ENCODE measurements around the gene GPC5. TPM values are rescaled to one million over a fixed set of nuclear protein-coding genes. Genes with fewer than 3 reads are reported as not detected.

The GPC5 gene
- total and polyA plus RNA-seq, 7 experiments from 2014 or later = 0.10 to 0.38 TPM; not detected in 5

DNA sequence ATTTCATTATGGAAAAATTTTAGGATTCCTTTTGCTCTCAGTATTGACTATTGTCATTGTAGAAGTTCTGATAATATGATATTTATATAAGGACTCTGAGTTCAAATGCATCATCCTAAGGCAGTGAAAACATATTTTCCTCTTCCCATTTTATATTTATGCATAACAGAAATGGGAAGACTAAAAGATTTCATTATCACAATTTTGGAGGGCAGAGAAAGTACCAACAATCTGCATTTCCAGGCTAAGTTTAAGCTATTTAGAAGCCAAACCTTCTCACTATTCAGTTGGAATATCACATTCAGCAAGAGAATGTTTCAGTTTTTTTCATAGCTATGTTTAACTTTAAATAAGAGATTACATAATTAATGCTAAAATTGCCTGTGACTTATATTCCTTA is 1269.7 kb downstream of the GPC5 start:
- Histone ChIP-seq H3K4me1 (ENCODE audit: control insufficient read depth in 2 of 2, insufficient read depth in 2 of 2, low read length in 2 of 2) (no peaks in the 10 kb centered on the region), H3K36me3 (ENCODE audit: control insufficient read depth in 2 of 3, insufficient read depth in 3 of 3, low read length in 3 of 3) (no peaks in the 10 kb centered on the region), H3K4me3 (ENCODE audit: low read length) (no peak overlapping the region), H3K27ac (ENCODE audit: low read depth, low read length) (no peak overlapping the region), H3K27me3 (ENCODE audit: control insufficient read depth in 2 of 2, insufficient read depth in 2 of 2, low read length in 2 of 2) (no peaks in the 10 kb centered on the region), H3K9me3 (ENCODE audit: control insufficient read depth in 2 of 3, low read length in 3 of 3) (no peaks in the 10 kb centered on the region)
- no peak overlapping the region for H3K4me3 Mint-ChIP-seq
- CTCF ChIA-PET = no interaction called here
- no peaks in the 10 kb centered on the region for H3K4me1 Mint-ChIP-seq
- ATAC-seq = no peak
- no peaks in the 10 kb centered on the region for H3K36me3 Mint-ChIP-seq
- intact Hi-C loops (cut with micrococcal nuclease) = no loop called here
- H3K9me3 Mint-ChIP-seq = peaks cover 0 to 14% (median 7%) of the 10 kb centered on the region in 11 donors
- no peak for DNase-seq
- no peak overlapping the region for H3K27ac Mint-ChIP-seq
- H3K27me3 Mint-ChIP-seq = no peaks in the 10 kb centered on the region
- POLR2A ChIA-PET = no interaction called here

DNA sequence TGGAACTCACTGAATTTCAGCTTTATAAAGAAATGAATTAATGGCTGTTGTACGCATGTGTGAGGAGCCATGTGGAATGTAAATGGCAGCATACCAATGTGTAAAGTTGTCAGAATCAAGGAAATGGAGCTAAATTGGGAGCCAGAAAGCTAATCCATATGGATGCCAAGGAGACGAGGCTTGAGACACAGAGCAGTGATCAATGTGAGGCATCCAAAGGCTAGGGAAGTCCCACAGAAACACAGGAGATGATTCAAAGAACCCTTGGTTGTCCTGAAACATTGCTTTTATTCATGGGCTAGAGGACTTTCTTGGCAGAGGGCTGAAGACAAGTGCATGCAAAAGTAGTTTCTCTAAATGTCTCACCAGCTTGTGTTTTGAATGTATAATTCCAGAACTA is 1271.7 kb downstream of the GPC5 start:
- peaks cover 0 to 14% (median 8%) of the 10 kb centered on the region in 11 donors for H3K9me3 Mint-ChIP-seq
- CTCF ChIA-PET = no interaction called here
- H3K27me3 ChIP-seq (ENCODE audit: control insufficient read depth in 2 of 2, insufficient read depth in 2 of 2, low read length in 2 of 2) = no peaks in the 10 kb centered on the region
- H3K36me3 ChIP-seq (ENCODE audit: control insufficient read depth in 2 of 3, insufficient read depth in 3 of 3, low read length in 3 of 3) = no peaks in the 10 kb centered on the region
- no peak overlapping the region for H3K27ac Mint-ChIP-seq
- no peaks in the 10 kb centered on the region for H3K27me3 Mint-ChIP-seq
- ATAC-seq (no peak), DNase-seq (no peak)
- POLR2A ChIA-PET = no interaction called here
- intact Hi-C loops (cut with micrococcal nuclease) = no loop called here
- no peaks in the 10 kb centered on the region for H3K4me1 Mint-ChIP-seq
- H3K27ac ChIP-seq (ENCODE audit: low read depth, low read length) = no peak overlapping the region
- no peaks in the 10 kb centered on the region for H3K4me1 ChIP-seq (ENCODE audit: control insufficient read depth in 2 of 2, insufficient read depth in 2 of 2, low read length in 2 of 2)
- no peak overlapping the region for H3K4me3 Mint-ChIP-seq
- H3K9me3 ChIP-seq (ENCODE audit: control insufficient read depth in 2 of 3, low read length in 3 of 3) = no peaks in the 10 kb centered on the region
- H3K4me3 ChIP-seq (ENCODE audit: low read length) = no peak overlapping the region
- H3K36me3 Mint-ChIP-seq = no peaks in the 10 kb centered on the region

DNA sequence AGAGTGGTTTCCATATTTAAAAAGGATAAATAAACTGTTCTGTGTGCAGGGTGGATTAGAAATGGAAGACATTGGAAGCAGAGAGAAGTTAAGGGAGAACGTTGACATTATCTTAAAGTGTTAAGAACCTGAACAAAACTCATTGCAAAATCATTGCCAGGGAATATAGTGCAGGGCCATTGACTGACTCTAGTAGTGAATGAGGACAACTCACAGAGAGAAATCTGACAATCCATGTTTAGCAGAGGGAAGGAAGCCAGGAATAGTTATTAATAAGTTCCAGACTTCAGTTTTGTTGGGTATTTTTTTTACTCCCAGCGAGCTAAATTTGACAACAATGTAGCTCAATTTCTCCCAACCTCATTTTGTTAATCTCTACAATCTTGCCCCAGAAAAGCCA is 1273.4 kb downstream of the GPC5 start:
- intact Hi-C loops (cut with micrococcal nuclease) = no loop called here
- Mint-ChIP-seq H3K27ac (no peak overlapping the region), H3K9me3 (peaks cover 0 to 14% (median 8%) of the 10 kb centered on the region in 11 donors), H3K36me3 (no peaks in the 10 kb centered on the region), H3K4me1 (no peaks in the 10 kb centered on the region), H3K4me3 (no peak overlapping the region), H3K27me3 (no peaks in the 10 kb centered on the region)
- Histone ChIP-seq H3K4me1 (ENCODE audit: control insufficient read depth in 2 of 2, insufficient read depth in 2 of 2, low read length in 2 of 2) (no peaks in the 10 kb centered on the region), H3K27ac (ENCODE audit: low read depth, low read length) (no peak overlapping the region), H3K9me3 (ENCODE audit: control insufficient read depth in 2 of 3, low read length in 3 of 3) (no peaks in the 10 kb centered on the region), H3K36me3 (ENCODE audit: control insufficient read depth in 2 of 3, insufficient read depth in 3 of 3, low read length in 3 of 3) (no peaks in the 10 kb centered on the region), H3K4me3 (ENCODE audit: low read length) (no peak overlapping the region), H3K27me3 (ENCODE audit: control insufficient read depth in 2 of 2, insufficient read depth in 2 of 2, low read length in 2 of 2) (no peaks in the 10 kb centered on the region)
- POLR2A ChIA-PET = no interaction called here
- ATAC-seq (no peak), DNase-seq (no peak)
- CTCF ChIA-PET = no interaction called here

DNA sequence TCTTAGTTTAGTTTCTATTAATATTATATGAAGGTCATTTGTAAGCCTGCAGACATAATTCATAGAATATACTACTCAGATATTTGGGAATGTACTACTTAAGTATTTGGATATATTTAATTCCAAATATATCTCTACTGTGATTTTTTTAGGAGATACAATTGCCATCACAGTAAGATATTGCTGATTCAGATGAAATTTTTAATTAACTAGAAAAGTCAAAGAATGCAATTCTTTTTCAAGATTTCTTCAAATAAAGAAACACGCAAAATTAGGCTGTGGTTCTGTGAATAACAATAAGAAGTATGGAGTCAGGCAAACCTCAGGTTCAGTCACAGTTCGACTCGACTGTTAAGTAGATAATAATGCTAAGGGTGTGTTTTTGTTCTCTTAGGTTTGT is 1277.8 kb downstream of the GPC5 start:
- Mint-ChIP-seq H3K27me3 (no peaks in the 10 kb centered on the region), H3K9me3 (peaks cover 0 to 18% (median 6%) of the 10 kb centered on the region in 11 donors), H3K27ac (no peak overlapping the region), H3K4me3 (no peak overlapping the region), H3K36me3 (no peaks in the 10 kb centered on the region), H3K4me1 (no peaks in the 10 kb centered on the region)
- ChIA-PET POLR2A (no interaction called here), CTCF (no interaction called here)
- intact Hi-C loops (cut with micrococcal nuclease) = no loop called here
- Histone ChIP-seq H3K27me3 (ENCODE audit: control insufficient read depth in 2 of 2, insufficient read depth in 2 of 2, low read length in 2 of 2) (no peaks in the 10 kb centered on the region), H3K4me1 (ENCODE audit: control insufficient read depth in 2 of 2, insufficient read depth in 2 of 2, low read length in 2 of 2) (no peaks in the 10 kb centered on the region), H3K27ac (ENCODE audit: low read depth, low read length) (no peak overlapping the region), H3K36me3 (ENCODE audit: control insufficient read depth in 2 of 3, insufficient read depth in 3 of 3, low read length in 3 of 3) (no peaks in the 10 kb centered on the region), H3K4me3 (ENCODE audit: low read length) (no peak overlapping the region), H3K9me3 (ENCODE audit: control insufficient read depth in 2 of 3, low read length in 3 of 3) (no peaks in the 10 kb centered on the region)
- no peak for DNase-seq
- no peak for ATAC-seq

DNA sequence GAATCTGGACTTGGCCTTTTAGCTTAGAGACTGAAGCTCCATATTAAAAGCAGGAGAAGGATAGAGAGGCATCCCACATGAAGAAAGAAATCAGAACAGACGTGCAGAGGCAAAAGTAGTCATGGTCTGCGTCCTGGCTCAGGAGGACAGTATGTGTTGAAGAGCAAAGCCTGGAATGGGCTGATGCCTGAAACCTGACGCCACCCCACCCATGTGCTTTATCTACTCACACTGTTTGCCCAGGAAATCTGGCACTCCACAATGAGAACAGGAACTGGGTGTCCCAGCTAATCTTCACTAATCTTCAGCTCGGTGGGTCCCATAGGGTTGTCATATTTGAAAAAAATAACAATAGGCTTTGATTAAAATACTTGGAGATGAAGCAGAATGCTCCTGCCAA is 1279.2 kb downstream of the GPC5 start:
- H3K4me1 ChIP-seq (ENCODE audit: control insufficient read depth in 2 of 2, insufficient read depth in 2 of 2, low read length in 2 of 2) = no peaks in the 10 kb centered on the region
- intact Hi-C loops (cut with micrococcal nuclease) = no loop called here
- peaks cover 0 to 23% (median 9%) of the 10 kb centered on the region in 11 donors for H3K9me3 Mint-ChIP-seq
- H3K27me3 ChIP-seq (ENCODE audit: control insufficient read depth in 2 of 2, insufficient read depth in 2 of 2, low read length in 2 of 2) = no peaks in the 10 kb centered on the region
- H3K36me3 ChIP-seq (ENCODE audit: control insufficient read depth in 2 of 3, insufficient read depth in 3 of 3, low read length in 3 of 3) = no peaks in the 10 kb centered on the region
- ChIA-PET POLR2A (no interaction called here), CTCF (no interaction called here)
- H3K27ac ChIP-seq (ENCODE audit: low read depth, low read length) = no peak overlapping the region
- no peak overlapping the region for H3K27ac Mint-ChIP-seq
- no peaks in the 10 kb centered on the region for H3K4me1 Mint-ChIP-seq
- no peaks in the 10 kb centered on the region for H3K9me3 ChIP-seq (ENCODE audit: control insufficient read depth in 2 of 3, low read length in 3 of 3)
- DNase-seq (no peak), ATAC-seq (no peak)
- no peak overlapping the region for H3K4me3 ChIP-seq (ENCODE audit: low read length)
- H3K27me3 Mint-ChIP-seq = no peaks in the 10 kb centered on the region
- H3K4me3 Mint-ChIP-seq = no peak overlapping the region
- H3K36me3 Mint-ChIP-seq = no peaks in the 10 kb centered on the region

DNA sequence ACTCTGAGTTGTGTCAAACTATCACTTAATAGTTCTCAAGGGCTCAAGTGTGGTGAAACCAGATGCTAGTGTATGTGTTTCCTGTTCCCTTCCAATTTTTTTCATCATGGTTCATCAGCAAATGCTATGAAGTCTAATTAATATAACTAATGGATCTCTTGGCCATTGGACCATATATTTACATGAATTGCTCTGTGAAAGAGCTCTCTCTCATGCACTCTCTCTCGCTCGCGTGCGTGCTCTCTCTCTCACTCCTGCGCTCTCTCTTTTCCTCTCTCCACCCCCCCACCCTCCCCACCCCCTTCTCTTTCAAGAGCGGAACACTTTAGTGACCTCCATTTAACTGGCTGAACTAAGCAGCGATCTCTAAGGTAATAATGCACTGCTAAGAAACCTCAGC is 1281.2 kb downstream of the GPC5 start:
- no peak overlapping the region for H3K27ac Mint-ChIP-seq
- ChIA-PET POLR2A (no interaction called here), CTCF (no interaction called here)
- no peaks in the 10 kb centered on the region for H3K4me1 Mint-ChIP-seq
- Histone ChIP-seq H3K9me3 (ENCODE audit: control insufficient read depth in 2 of 3, low read length in 3 of 3) (no peaks in the 10 kb centered on the region), H3K27ac (ENCODE audit: low read depth, low read length) (no peak overlapping the region), H3K4me1 (ENCODE audit: control insufficient read depth in 2 of 2, insufficient read depth in 2 of 2, low read length in 2 of 2) (no peaks in the 10 kb centered on the region), H3K27me3 (ENCODE audit: control insufficient read depth in 2 of 2, insufficient read depth in 2 of 2, low read length in 2 of 2) (no peaks in the 10 kb centered on the region), H3K4me3 (ENCODE audit: low read length) (no peak overlapping the region), H3K36me3 (ENCODE audit: control insufficient read depth in 2 of 3, insufficient read depth in 3 of 3, low read length in 3 of 3) (no peaks in the 10 kb centered on the region)
- H3K9me3 Mint-ChIP-seq = peaks cover under 1 to 23% (median 7%) of the 10 kb centered on the region in 11 donors
- H3K27me3 Mint-ChIP-seq = no peaks in the 10 kb centered on the region
- H3K4me3 Mint-ChIP-seq = no peak overlapping the region
- no peak for ATAC-seq
- no peak for DNase-seq
- no peaks in the 10 kb centered on the region for H3K36me3 Mint-ChIP-seq
- intact Hi-C loops (cut with micrococcal nuclease) = no loop called here

DNA sequence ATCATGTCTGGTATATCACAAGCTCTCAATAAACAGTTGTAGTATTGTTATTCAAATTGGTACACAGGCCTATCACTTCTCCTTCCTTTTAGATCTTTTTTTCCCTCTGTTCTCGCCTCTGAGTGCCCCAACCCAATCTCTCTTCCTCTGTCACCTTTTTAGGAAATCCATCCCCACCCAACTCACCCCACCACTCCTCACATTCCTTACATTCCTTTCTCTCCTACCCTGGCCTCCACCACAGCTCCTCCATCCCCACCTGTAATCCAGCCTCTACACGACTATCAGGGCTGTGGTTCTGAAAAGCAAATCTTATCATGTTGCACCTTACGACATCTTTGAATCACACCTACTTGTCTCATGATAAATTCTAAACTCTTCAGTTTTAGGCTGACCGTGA is 1282.8 kb downstream of the GPC5 start:
- H3K27ac ChIP-seq (ENCODE audit: low read depth, low read length) = no peak overlapping the region
- H3K4me1 Mint-ChIP-seq = no peaks in the 10 kb centered on the region
- peaks cover 0 to 23% (median 8%) of the 10 kb centered on the region in 11 donors for H3K9me3 Mint-ChIP-seq
- H3K9me3 ChIP-seq (ENCODE audit: control insufficient read depth in 2 of 3, low read length in 3 of 3) = no peaks in the 10 kb centered on the region
- DNase-seq (no peak), ATAC-seq (no peak)
- ChIA-PET CTCF (no interaction called here), POLR2A (no interaction called here)
- no peaks in the 10 kb centered on the region for H3K27me3 Mint-ChIP-seq
- no peaks in the 10 kb centered on the region for H3K36me3 Mint-ChIP-seq
- no peaks in the 10 kb centered on the region for H3K27me3 ChIP-seq (ENCODE audit: control insufficient read depth in 2 of 2, insufficient read depth in 2 of 2, low read length in 2 of 2)
- no peak overlapping the region for H3K4me3 ChIP-seq (ENCODE audit: low read length)
- no peaks in the 10 kb centered on the region for H3K36me3 ChIP-seq (ENCODE audit: control insufficient read depth in 2 of 3, insufficient read depth in 3 of 3, low read length in 3 of 3)
- H3K27ac Mint-ChIP-seq = peak overlapping the region in 1 of 9 donors; percentile 84
- no peak overlapping the region for H3K4me3 Mint-ChIP-seq
- intact Hi-C loops (cut with micrococcal nuclease) = no loop called here
- no peaks in the 10 kb centered on the region for H3K4me1 ChIP-seq (ENCODE audit: control insufficient read depth in 2 of 2, insufficient read depth in 2 of 2, low read length in 2 of 2)
